HepG2 (cell line): ENCODE measurements around the gene DOCK3. TPM values are rescaled to one million over a fixed set of nuclear protein-coding genes. Genes with fewer than 3 reads are reported as not detected.
"Not testable (repeated sequence)": the region's sequence is repeated elsewhere in the genome, so short reads cannot be mapped to it uniquely, and the experiment has no call there.

Experiments
- ATAC-seq: fragments of 200-7000 bp; cut with Tn5 transposase; 3 replicates; pipeline ENCODE4 v1.9.1; 2020; ENCODE audit warnings: mild to moderate bottlenecking, moderate library complexity
- BruUV-seq: library from RNA; stranded (reverse); fragments of 400-500 nt; replicated peaks from 2 replicates; lab custom pipeline; 2021; lab: Mats Ljungman, UMichigan
- CTCF ChIA-PET: fragments of 300-600 bp; formaldehyde crosslinking; extraction: SDS; loops from one replicate; lab custom pipeline; 2021; ENCODE audit warnings: low total read pairs, inconsistent platforms, low intra/inter-chr PET ratio; lab: Yijun Ruan, JAX
- POLR2A ChIA-PET: fragments of 350-600 bp; sonication (Branson Sonifier 250); formaldehyde crosslinking; loops from one replicate; lab custom pipeline; 2020; ENCODE audit warnings: antibody characterized with exemption, inconsistent platforms; lab: Yijun Ruan, JAX
- DNase-seq: peaks from one replicate; pipeline ENCODE4 v3.0.0-alpha.2; 2015; ENCODE audit warnings: low spot score
- FAIRE-seq: peaks from 3 replicates; lab custom pipeline; 2011; peaks lifted over from hg19 to GRCh38; lab: Jason Lieb, UNC
- H2AFZ ChIP-seq: one replicate; pipeline ENCODE4 v1.6.1; 2011; ENCODE audit warnings: low read length, inconsistent platforms
- H3K27ac ChIP-seq: fragments of 300-600 bp; 3 replicates; pipeline ENCODE4 v1.8.0; 2011; ENCODE audit warnings: mixed run types, mild to moderate bottlenecking, mixed read lengths, low read length, inconsistent platforms; ENCODE audit not compliant: insufficient read depth; ENCODE audit errors: extremely low read length
- H3K27me3 ChIP-seq, 2 experiments: fragments of 200-600 bp in 1 of 2; 2 replicates in 1 of 2; 3 replicates in 1 of 2; pipeline versions ENCODE4 v1.6.0 to v1.8.0; 2011; ENCODE audit warnings: low read length in 2 of 2, mild to moderate bottlenecking in 2 of 2, moderate library complexity in 2 of 2, inconsistent platforms in 1 of 2; ENCODE audit not compliant: insufficient read depth in 2 of 2, control insufficient read depth in 1 of 2
- H3K36me3 ChIP-seq, 2 experiments: fragments of 200-600 bp in 1 of 2; replicated peaks in 1 of 2; 2 replicates in 1 of 2; 3 replicates in 1 of 2; pipeline versions ENCODE4 v1.5.1 to v1.8.0; 2011; ENCODE audit warnings: low read length in 2 of 2, inconsistent platforms in 1 of 2; ENCODE audit not compliant: insufficient read depth in 2 of 2, control insufficient read depth in 1 of 2
- H3K4me1 ChIP-seq: 2 replicates; pipeline ENCODE4 v1.5.1; 2012; ENCODE audit warnings: low read length, inconsistent platforms; ENCODE audit not compliant: insufficient read depth
- H3K4me2 ChIP-seq: 2 replicates; pipeline ENCODE4 v1.6.0; 2011; ENCODE audit warnings: low read depth, low read length, inconsistent platforms
- H3K4me3 ChIP-seq, 3 experiments: fragments of 200-600 bp in 1 of 3; sonication (generic), shearing (Covaris generic) in 1 of 3; replicated peaks in 1 of 3; 2 replicates each; pipeline ENCODE4 v1.5.1; 2011 to 2016; ENCODE audit warnings: low read length in 3 of 3, inconsistent platforms in 2 of 3, low read depth in 2 of 3, mild to moderate bottlenecking in 2 of 3, control low read depth in 1 of 3, mixed read lengths in 1 of 3; ENCODE audit not compliant: insufficient read depth in 1 of 3
- H3K79me2 ChIP-seq: one replicate; pipeline ENCODE4 v1.6.1; 2011; ENCODE audit warnings: low read length, inconsistent platforms; ENCODE audit not compliant: insufficient read depth
- H3K9ac ChIP-seq: 2 replicates; pipeline ENCODE4 v1.6.0; 2011; ENCODE audit warnings: mild to moderate bottlenecking, low read depth, low read length, inconsistent platforms; ENCODE audit not compliant: insufficient read depth
- H3K9me3 ChIP-seq: 2 replicates; pipeline ENCODE4 v1.5.1; 2012; ENCODE audit warnings: mild to moderate bottlenecking, low read length
- H4K20me1 ChIP-seq: 2 replicates; pipeline ENCODE4 v1.6.0; 2011; ENCODE audit warnings: inconsistent platforms, mild to moderate bottlenecking, low read length, moderate library complexity; ENCODE audit not compliant: insufficient read depth
- MAF1 ChIP-seq: sonication (generic); formaldehyde crosslinking; IDR thresholded peaks from 2 replicates; pipeline ENCODE4 v1.5.0; 2020; ENCODE audit warnings: missing genetic modification reagents, borderline replicate concordance
- WGBS: methylation state at CpG from one replicate; pipeline ENCODE4 v1.1.6; 2017; ENCODE audit warnings: low lambda C conversion rate; 5-methylcytosine and 5-hydroxymethylcytosine counted together
- in situ Hi-C: cut with HindIII; loops from 2 replicates; pipeline ENCODE4 v1.10.0; 2017; ENCODE audit warnings: low pct_unique_long_range_greater_than_20kb; ENCODE audit not compliant: extremely low pct_ligation_motif_present
- intact Hi-C: fragments of 100-400 bp; cut with micrococcal nuclease; formaldehyde crosslinking; loops from one replicate; pipeline ENCODE4 v1.10.0; 2022; ENCODE audit not compliant: unreplicated experiment
- polyA plus RNA-seq, 8 experiments: library from polyadenylated mRNA; depleted of rRNA in 3 of 8; stranded (reverse) in 7 of 8; unstranded in 1 of 8; fragments of >200 nt; fragmentation: Illumina TruSeq in 4 of 8; extraction: Trizol in 4 of 8; gene quantifications; 2 replicates each; pipeline versions ENCODE4 v1.2.1 to v1.2.3, GENCODE V29; 2011 to 2016; ENCODE audit warnings: low read depth in 4 of 8, missing spikeins in 1 of 8, mixed read lengths in 1 of 8; ENCODE audit not compliant: insufficient read depth in 1 of 8
- total RNA-seq, 5 experiments: library from RNA; depleted of rRNA; stranded (reverse); fragments of >200 nt; fragmentation: Illumina TruSeq; extraction: Trizol; gene quantifications; 2 replicates each; pipeline ENCODE4 v1.2.3, GENCODE V29; 2016; ENCODE audit warnings: low read depth in 1 of 5
- TF ChIP-seq, protein P1 (sequence below): sonication (generic); formaldehyde crosslinking; IDR thresholded peaks from 2 replicates; pipeline ENCODE4 v1.5.1; 2020; ENCODE audit warnings: mild to moderate bottlenecking, missing genetic modification reagents
- TF ChIP-seq, protein P2 (sequence below): fragments of 450-650 bp; IDR thresholded peaks from 2 replicates; pipeline ENCODE4 v1.6.1; 2016

DOCK3 gene
- total and polyA plus RNA-seq, 2 of the 13 experiments (the other 11 are each of a cell fraction or from before 2014, with no cell fraction given) = not detected

DNA sequence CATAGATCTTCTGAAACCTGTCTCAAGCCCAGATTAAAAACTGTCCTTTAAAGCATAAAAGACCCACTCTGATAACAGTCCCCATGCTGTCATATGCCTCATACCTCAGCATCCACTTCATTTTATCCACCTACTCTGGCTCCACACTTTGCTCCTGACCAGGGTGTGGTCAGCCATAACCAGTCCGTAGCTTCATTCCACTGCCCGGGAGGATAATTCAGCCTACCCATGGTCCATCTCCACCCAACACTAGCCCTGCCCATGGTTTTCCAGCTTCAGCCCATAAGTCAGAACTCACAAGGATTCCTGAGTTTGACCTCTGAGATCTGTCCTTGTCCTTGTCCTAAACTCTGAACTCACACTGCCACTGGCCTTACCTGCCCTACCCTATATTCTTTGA, 448.2 kb downstream of the DOCK3 start:
- CTCF ChIA-PET = no interaction called here
- H2AFZ ChIP-seq = no peak overlapping the region
- WGBS = 78% methylated on average over 2 of the region's 2 CpGs
- no peak overlapping the region for H3K4me3 ChIP-seq
- DNase-seq = no peak
- H3K9me3 ChIP-seq = no peaks in the 10 kb centered on the region; the same call in 1 of the 2 replicates
- no peaks in the 10 kb centered on the region for H3K4me1 ChIP-seq
- intact Hi-C loops = no loop called here
- no peak overlapping the region for H3K27ac ChIP-seq
- H3K9ac ChIP-seq = no peak overlapping the region
- H3K4me2 ChIP-seq = no peak overlapping the region
- H3K79me2 ChIP-seq = no peaks in the 10 kb centered on the region
- TF ChIP-seq, protein P1, sequence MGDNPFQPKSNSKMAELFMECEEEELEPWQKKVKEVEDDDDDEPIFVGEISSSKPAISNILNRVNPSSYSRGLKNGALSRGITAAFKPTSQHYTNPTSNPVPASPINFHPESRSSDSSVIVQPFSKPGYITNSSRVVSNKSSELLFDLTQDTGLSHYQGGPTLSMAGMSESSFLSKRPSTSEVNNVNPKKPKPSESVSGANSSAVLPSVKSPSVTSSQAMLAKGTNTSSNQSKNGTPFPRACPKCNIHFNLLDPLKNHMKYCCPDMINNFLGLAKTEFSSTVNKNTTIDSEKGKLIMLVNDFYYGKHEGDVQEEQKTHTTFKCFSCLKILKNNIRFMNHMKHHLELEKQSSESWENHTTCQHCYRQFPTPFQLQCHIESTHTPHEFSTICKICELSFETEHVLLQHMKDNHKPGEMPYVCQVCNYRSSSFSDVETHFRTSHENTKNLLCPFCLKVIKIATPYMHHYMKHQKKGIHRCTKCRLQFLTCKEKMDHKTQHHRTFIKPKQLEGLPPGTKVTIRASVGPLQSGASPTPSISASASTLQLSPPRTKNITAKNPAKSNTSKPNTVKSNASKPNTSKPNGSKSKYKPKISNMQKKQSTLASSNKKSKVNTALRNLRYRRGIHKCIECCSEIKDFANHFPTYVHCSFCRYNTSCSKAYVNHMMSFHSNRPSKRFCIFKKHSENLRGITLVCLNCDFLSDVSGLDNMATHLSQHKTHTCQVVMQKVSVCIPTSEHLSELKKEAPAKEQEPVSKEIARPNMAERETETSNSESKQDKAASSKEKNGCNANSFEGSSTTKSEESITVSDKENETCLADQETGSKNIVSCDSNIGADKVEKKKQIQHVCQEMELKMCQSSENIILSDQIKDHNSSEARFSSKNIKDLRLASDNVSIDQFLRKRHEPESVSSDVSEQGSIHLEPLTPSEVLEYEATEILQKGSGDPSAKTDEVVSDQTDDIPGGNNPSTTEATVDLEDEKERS = no peak
- TF ChIP-seq, all 625 proteins: peak for 0
- Histone ChIP-seq H3K36me3 (no peaks in the 10 kb centered on the region), H4K20me1 (no peaks in the 10 kb centered on the region), H3K27me3 (no peaks in the 10 kb centered on the region; a peak in 1 of 5 replicates)
- in situ Hi-C loops = no loop called here
- ATAC-seq (no peak), FAIRE-seq (no peak)
- no TSS peak for BruUV-seq
- POLR2A ChIA-PET = no interaction called here

DNA sequence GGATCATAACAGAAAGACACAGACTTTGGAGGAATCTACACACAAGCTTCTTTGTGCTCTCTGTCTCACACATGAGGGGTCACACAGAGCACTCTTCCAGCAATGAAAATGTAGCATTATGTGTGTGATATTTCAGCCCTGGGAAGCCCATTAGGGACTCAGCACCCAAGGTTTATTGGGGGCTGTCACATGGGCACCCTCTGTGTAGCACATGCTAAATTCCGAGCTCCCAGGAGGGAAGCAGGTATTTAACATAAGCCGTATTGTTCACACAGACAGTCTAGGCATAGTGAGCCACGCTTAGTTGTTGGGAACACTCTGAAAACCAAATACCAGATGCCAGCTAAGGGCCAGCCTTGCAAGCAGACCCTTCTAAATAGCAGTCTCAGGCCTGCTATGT, 448.8 kb downstream of the DOCK3 start:
- Histone ChIP-seq H3K4me1 (no peaks in the 10 kb centered on the region), H3K79me2 (no peaks in the 10 kb centered on the region), H4K20me1 (no peaks in the 10 kb centered on the region), H3K27ac (no peak overlapping the region), H3K36me3 (no peaks in the 10 kb centered on the region), H3K9ac (no peak overlapping the region), H3K4me3 (no peak overlapping the region), H3K27me3 (no peaks in the 10 kb centered on the region; a peak in 1 of 5 replicates), H2AFZ (no peak overlapping the region), H3K4me2 (no peak overlapping the region), H3K9me3 (no peaks in the 10 kb centered on the region; the same call in 1 of the 2 replicates)
- in situ Hi-C loops = no loop called here
- ChIA-PET CTCF (no interaction called here), POLR2A (no interaction called here)
- ATAC-seq (no peak), DNase-seq (no peak), FAIRE-seq (no peak)
- no peak for TF ChIP-seq MAF1 (CRISPR knock-in tag)
- TF ChIP-seq, protein P2, sequence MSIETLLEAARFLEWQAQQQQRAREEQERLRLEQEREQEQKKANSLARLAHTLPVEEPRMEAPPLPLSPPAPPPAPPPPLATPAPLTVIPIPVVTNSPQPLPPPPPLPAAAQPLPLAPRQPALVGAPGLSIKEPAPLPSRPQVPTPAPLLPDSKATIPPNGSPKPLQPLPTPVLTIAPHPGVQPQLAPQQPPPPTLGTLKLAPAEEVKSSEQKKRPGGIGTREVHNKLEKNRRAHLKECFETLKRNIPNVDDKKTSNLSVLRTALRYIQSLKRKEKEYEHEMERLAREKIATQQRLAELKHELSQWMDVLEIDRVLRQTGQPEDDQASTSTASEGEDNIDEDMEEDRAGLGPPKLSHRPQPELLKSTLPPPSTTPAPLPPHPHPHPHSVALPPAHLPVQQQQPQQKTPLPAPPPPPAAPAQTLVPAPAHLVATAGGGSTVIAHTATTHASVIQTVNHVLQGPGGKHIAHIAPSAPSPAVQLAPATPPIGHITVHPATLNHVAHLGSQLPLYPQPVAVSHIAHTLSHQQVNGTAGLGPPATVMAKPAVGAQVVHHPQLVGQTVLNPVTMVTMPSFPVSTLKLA = peak; percentile 62
- intact Hi-C loops = no loop called here
- BruUV-seq = no TSS peak
- no CpG with 5 or more reads among the region's 3 CpGs for WGBS

DNA sequence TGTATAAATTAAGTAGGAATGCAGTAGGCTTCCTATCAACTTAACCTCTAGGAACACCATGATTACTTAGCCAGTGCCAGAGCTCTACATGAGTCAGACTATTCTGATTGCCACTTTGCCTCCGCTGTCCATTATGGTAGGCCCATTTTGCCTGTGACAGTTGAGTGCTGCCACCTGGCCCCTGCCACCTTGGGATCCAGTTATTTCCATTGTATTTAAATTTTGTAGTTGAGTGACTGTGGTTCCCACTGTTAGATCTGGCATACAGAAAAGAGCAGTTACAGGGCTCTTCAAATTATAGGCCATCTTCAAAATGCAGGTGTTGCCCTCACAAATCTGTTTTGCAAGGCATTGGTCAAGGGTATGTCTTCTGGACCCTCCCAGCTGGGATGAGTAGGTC, 456.9 kb downstream of the DOCK3 start:
- intact Hi-C loops, H3K27ac ChIP-seq, POLR2A ChIA-PET, ATAC-seq, H3K4me1 ChIP-seq, H2AFZ ChIP-seq, H3K36me3 ChIP-seq, H3K79me2 ChIP-seq, BruUV-seq, H3K4me3 ChIP-seq, H3K9ac ChIP-seq, H4K20me1 ChIP-seq, H3K4me2 ChIP-seq, CTCF ChIA-PET, in situ Hi-C loops, H3K9me3 ChIP-seq, DNase-seq, FAIRE-seq, H3K27me3 ChIP-seq: not testable (repeated sequence)
- WGBS = 0% methylated on average over 1 of the region's 1 CpG
